Endodermal cell (in vitro differentiated cells): ENCODE data around the gene CDS2. TPM values are rescaled to one million over a fixed set of nuclear protein-coding genes. Genes with fewer than 3 reads are reported as not detected.

Source experiments
- DNase-seq: peaks from one replicate; pipeline ENCODE4 v3.0.0-alpha.2; 2017
- H3K27ac ChIP-seq: 2 replicates; pipeline ENCODE4 v1.5.1; 2013; ENCODE audit warnings: mild to moderate bottlenecking, low read depth, low read length, moderate library complexity
- H3K27me3 ChIP-seq: 2 replicates; pipeline ENCODE4 v1.6.1; 2013; ENCODE audit warnings: mild to moderate bottlenecking, low read length, moderate library complexity; ENCODE audit not compliant: insufficient read depth, control insufficient read depth, poor library complexity, severe bottlenecking
- H3K36me3 ChIP-seq: 2 replicates; pipeline ENCODE4 v1.7.0; 2013; ENCODE audit warnings: mild to moderate bottlenecking, low read length, moderate library complexity; ENCODE audit not compliant: control insufficient read depth, insufficient read depth
- H3K4me1 ChIP-seq: one replicate; pipeline ENCODE4 v1.7.0; 2013; ENCODE audit warnings: low read length; ENCODE audit not compliant: control insufficient read depth, insufficient read depth
- H3K4me3 ChIP-seq: 2 replicates; pipeline ENCODE4 v1.5.1; 2013; ENCODE audit warnings: mild to moderate bottlenecking, low read length, moderate library complexity
- H3K9ac ChIP-seq: 2 replicates; pipeline ENCODE4 v1.6.1; 2013; ENCODE audit warnings: mild to moderate bottlenecking, low read length, moderate library complexity; ENCODE audit not compliant: poor library complexity, severe bottlenecking; ENCODE audit errors: extremely low read depth
- H3K9me3 ChIP-seq: 2 replicates; pipeline ENCODE4 v1.6.1; 2013; ENCODE audit warnings: mild to moderate bottlenecking, low read length, moderate library complexity; ENCODE audit not compliant: control insufficient read depth
- H3K27ac Mint-ChIP-seq: 2 replicates; pipeline ENCODE4 v1.8.0; 2020; ENCODE audit warnings: mixed read lengths
- H3K27me3 Mint-ChIP-seq: 2 replicates; pipeline ENCODE4 v1.8.0; 2021; ENCODE audit warnings: mild to moderate bottlenecking, mixed read lengths; ENCODE audit not compliant: insufficient read depth
- H3K36me3 Mint-ChIP-seq: 2 replicates; pipeline ENCODE4 v1.8.0; 2020; ENCODE audit warnings: low read depth, mixed read lengths
- H3K4me1 Mint-ChIP-seq: 2 replicates; pipeline ENCODE4 v1.8.0; 2020; ENCODE audit warnings: mixed read lengths
- H3K4me3 Mint-ChIP-seq: 2 replicates; pipeline ENCODE4 v1.8.0; 2020; ENCODE audit warnings: mild to moderate bottlenecking, moderate library complexity, mixed read lengths
- H3K9me3 Mint-ChIP-seq: 2 replicates; pipeline ENCODE4 v1.8.0; 2020; ENCODE audit warnings: mild to moderate bottlenecking, mixed read lengths
- WGBS, 2 experiments: methylation state at CpG; one replicate each; pipeline versions ENCODE4 v1.1.5 to v1.1.7; 2013; ENCODE audit warnings: missing lambda C conversion rate in 2 of 2, mixed read lengths in 1 of 2; ENCODE audit not compliant: insufficient coverage in 1 of 2, insufficient read length in 1 of 2; 5-methylcytosine and 5-hydroxymethylcytosine counted together
- total RNA-seq, 2 donors: library from RNA; stranded (reverse); fragmentation: NEBNext Ultra II Directional in 1 of 2; extraction: Animal tissue kit (Norgen Biotek cat#: 25700) in 1 of 2; gene quantifications; 2 replicates in 1 of 2; 3 replicates in 1 of 2; pipeline ENCODE4 v1.2.1, GENCODE V29; 2021
- TF ChIP-seq, protein P1 (sequence below): fragments of 200-600 bp; sonication (generic); conservative IDR thresholded peaks from 2 replicates; pipeline ENCODE4 v1.5.0; 2021; ENCODE audit warnings: antibody characterized with exemption, mild to moderate bottlenecking

CDS2 gene
- total RNA-seq, 2 donors from 2014 or later, result 66.8 to 77.1 TPM

DNA sequence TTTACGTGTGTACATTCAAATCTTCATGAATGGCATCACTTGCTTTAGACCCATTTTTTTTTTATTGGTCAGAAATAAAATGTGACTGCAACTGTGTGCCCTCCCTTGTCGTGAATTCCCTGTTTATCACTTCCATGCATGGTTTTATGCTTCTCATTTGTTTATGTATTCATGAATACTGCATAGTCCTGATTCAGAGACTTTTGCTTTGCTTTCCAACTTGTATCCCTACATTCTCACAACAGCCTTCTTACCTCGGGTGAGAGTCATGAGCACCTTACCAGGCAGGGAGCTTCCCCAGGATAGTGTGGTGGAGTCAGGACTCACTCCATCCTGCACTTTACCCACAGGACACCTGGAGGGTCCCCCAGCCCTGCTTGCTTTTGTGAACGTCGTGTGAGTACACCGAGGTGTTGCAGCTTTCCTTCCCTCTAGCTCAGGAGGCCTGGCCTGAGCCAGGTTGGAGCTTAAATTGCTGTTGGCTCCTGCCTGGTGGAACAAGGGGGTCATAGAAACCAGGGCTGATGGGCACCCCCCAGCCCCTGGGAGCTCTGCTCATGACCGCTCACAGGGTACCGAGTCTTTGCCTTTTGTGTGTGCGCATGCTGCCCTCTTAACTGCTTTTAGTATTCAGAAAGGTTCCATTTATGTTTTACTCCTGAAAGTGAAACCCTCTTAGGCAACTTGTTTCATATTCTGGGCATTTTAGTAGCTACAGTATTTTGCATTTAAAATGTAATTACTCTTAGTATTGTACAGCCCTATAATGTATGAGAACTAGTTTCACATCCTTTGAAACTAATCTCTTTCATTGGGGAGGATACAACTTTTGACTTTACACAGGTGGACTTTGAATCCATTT, 66.0 kb downstream of the CDS2 start:
- WGBS, 2 experiments, result 85 to 86% methylated on average over 5 to 9 of the region's 9 CpGs
- no peak overlapping the region for H3K27ac Mint-ChIP-seq
- H3K4me1 Mint-ChIP-seq, result peaks cover 9% of the 10 kb centered on the region
- no peaks in the 10 kb centered on the region for H3K27me3 Mint-ChIP-seq
- Histone ChIP-seq H3K9ac (no peak overlapping the region), H3K27me3 (no peaks in the 10 kb centered on the region), H3K27ac (no peak overlapping the region), H3K4me3 (no peak overlapping the region), H3K9me3 (no peaks in the 10 kb centered on the region), H3K4me1 (no peaks in the 10 kb centered on the region), H3K36me3 (peaks cover 82% of the 10 kb centered on the region)
- TF ChIP-seq, protein P1, sequence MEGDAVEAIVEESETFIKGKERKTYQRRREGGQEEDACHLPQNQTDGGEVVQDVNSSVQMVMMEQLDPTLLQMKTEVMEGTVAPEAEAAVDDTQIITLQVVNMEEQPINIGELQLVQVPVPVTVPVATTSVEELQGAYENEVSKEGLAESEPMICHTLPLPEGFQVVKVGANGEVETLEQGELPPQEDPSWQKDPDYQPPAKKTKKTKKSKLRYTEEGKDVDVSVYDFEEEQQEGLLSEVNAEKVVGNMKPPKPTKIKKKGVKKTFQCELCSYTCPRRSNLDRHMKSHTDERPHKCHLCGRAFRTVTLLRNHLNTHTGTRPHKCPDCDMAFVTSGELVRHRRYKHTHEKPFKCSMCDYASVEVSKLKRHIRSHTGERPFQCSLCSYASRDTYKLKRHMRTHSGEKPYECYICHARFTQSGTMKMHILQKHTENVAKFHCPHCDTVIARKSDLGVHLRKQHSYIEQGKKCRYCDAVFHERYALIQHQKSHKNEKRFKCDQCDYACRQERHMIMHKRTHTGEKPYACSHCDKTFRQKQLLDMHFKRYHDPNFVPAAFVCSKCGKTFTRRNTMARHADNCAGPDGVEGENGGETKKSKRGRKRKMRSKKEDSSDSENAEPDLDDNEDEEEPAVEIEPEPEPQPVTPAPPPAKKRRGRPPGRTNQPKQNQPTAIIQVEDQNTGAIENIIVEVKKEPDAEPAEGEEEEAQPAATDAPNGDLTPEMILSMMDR, result peak; percentile 33
- no peak overlapping the region for H3K4me3 Mint-ChIP-seq
- peaks cover 43% of the 10 kb centered on the region for H3K36me3 Mint-ChIP-seq
- H3K9me3 Mint-ChIP-seq, result no peaks in the 10 kb centered on the region
- DNase-seq, result no peak

DNA sequence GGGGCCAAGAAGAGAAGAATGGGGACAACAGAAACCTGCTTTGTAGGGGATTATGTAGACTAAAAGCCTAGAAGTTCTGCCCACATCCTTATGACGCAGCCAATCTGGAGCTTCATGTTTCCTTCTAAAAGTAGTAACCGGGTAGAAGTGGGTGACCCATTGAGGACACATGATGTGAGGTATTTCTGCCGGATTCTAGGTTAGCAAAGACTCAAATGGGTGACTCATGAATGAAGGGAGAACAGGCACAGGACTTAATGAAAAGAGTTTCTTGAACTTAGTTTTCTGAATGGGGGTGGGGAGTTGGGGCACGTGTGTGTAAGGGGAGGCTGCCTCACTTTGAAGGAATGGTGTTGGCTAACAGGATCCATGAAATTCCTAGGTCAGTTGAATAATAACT, 68.8 kb downstream of the CDS2 start:
- DNase-seq, result no peak
- Histone ChIP-seq H3K27ac (no peak overlapping the region), H3K4me1 (no peaks in the 10 kb centered on the region), H3K27me3 (no peaks in the 10 kb centered on the region), H3K4me3 (no peak overlapping the region), H3K36me3 (peaks cover 66% of the 10 kb centered on the region), H3K9me3 (no peaks in the 10 kb centered on the region), H3K9ac (no peak overlapping the region)
- 89 to 96% methylated on average over 3 to 4 of the region's 4 CpGs for WGBS, 2 experiments
- Mint-ChIP-seq H3K4me1 (peaks cover 3% of the 10 kb centered on the region), H3K27me3 (no peaks in the 10 kb centered on the region), H3K36me3 (peaks cover 52% of the 10 kb centered on the region), H3K9me3 (no peaks in the 10 kb centered on the region), H3K27ac (peak overlapping the region; percentile 26), H3K4me3 (no peak overlapping the region)
- TF ChIP-seq, protein P1, result no peak

DNA sequence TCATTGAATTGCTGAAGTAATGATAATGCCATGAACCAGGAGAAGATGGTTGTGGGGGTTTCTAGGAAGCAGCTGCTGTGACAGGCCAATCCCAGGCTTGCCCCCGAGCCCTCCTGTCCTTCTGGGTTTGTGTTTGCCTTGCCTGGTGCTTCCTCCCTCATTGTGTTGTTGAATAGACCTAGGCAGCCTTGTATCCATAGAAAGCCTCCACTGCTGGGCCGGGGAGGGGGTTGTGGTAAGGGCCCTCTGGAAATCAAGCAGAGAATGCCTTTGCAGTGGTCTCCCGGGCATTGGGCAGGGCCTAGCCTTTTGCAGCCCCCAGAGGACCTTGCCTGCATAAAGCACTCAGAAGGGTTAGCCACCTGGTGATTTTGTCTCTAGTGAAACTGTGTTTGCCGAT, 69.3 kb downstream of the CDS2 start:
- TF ChIP-seq, protein P1, result no peak
- peaks cover 49% of the 10 kb centered on the region for H3K36me3 Mint-ChIP-seq
- no peaks in the 10 kb centered on the region for H3K4me1 ChIP-seq
- no peak overlapping the region for H3K4me3 ChIP-seq
- no peak overlapping the region for H3K4me3 Mint-ChIP-seq
- DNase-seq, result no peak
- H3K9me3 ChIP-seq, result no peaks in the 10 kb centered on the region
- peak overlapping the region; percentile 32 for H3K27ac ChIP-seq
- WGBS, 2 experiments, result 68 to 90% methylated on average over 3 to 4 of the region's 4 CpGs
- H3K27me3 ChIP-seq, result no peaks in the 10 kb centered on the region
- peak overlapping the region; percentile 30 for H3K27ac Mint-ChIP-seq
- H3K4me1 Mint-ChIP-seq, result peaks cover 3% of the 10 kb centered on the region
- no peaks in the 10 kb centered on the region for H3K27me3 Mint-ChIP-seq
- no peaks in the 10 kb centered on the region for H3K9me3 Mint-ChIP-seq
- H3K9ac ChIP-seq, result no peak overlapping the region
- peaks cover 62% of the 10 kb centered on the region for H3K36me3 ChIP-seq
